KG1 (cell line): ENCODE data around the gene CPLX4.

Source experiments
- DNase-seq: peaks from one replicate; lab custom pipeline; 2025; lab: John Stamatoyannopoulos, UW

Gene CPLX4

DNA sequence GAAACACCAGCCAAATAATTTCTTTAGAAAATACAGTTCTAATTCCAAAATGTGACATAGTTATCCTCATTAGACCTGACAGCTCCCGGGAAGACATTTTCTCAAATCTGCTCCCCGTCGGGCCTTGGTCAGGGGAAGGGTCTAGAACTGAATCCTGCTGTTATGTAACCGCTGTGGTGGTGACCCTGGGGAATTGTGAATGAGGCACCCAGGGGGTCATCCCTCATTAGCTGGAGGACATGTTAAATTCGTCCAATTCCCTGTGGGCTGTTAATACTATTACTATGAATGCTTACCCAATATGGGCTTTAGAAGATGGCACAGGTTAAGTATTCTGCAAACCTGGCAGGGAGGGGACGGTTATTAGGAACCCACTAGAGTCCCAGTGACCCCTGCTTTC, 11.8 kb downstream of the CPLX4 start:
- no peak for DNase-seq

DNA sequence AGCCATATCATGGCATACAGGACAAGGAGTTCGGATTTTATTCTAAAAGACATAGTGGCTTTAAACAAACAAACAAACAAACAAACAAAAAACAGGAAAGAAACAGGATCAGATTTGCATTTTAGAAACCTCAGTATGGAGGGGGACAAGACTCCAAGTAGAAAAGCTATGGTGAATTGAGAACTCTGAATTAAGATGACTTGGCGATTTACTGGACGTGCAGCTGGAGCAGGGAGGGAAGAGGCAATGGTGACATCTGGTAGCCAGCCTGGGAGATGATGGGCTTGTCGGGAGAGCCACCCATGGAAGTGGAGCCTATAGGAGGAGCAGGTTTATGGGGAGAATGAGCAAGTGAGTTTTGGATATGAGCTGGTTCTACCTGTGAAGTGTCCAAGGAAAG, 13.2 kb downstream of the CPLX4 start:
- no peak for DNase-seq

GRCh38 chr18:59303656-59304195, 14.7 kb downstream of the CPLX4 start:
- DNase-seq: no peak

DNA sequence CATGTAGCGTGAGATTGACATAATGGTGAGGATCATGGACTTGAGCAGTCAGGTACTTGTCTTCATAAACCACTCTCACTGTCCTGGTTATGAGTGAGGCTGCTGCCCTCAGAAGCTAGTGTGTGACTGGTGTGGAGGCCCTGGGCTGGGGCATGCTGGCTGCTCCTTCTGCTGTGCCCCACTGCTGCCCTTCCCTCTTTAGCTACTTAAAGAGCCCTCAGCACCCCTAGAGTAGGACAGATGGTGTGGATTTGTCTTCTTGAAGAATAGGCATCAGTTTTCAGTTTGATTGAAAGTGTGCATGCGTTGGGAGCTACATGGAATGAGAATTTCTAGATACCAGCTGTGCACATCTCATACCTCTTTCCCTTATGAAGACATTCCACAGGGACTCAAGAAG, 15.4 kb downstream of the CPLX4 start:
- no peak for DNase-seq

DNA sequence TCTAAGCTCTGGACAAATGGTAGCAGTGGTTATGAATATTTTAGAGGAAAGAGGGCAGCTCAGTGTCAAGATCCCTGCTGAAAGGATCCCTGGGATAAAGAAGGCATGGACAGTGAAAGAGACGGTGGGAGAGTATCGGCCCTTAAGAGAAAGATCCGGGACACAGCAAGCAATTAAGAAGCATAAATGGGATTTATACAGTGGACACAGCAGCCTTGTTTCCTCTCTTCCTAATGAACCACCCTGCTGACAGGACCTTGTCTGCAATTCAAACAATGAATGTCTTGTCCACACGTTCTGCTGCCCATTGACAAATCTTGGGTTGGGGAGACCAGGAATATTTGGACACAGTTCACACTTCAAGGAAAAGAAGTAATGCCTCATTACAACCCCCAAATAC, 16.5 kb downstream of the CPLX4 start:
- DNase-seq: no peak

DNA sequence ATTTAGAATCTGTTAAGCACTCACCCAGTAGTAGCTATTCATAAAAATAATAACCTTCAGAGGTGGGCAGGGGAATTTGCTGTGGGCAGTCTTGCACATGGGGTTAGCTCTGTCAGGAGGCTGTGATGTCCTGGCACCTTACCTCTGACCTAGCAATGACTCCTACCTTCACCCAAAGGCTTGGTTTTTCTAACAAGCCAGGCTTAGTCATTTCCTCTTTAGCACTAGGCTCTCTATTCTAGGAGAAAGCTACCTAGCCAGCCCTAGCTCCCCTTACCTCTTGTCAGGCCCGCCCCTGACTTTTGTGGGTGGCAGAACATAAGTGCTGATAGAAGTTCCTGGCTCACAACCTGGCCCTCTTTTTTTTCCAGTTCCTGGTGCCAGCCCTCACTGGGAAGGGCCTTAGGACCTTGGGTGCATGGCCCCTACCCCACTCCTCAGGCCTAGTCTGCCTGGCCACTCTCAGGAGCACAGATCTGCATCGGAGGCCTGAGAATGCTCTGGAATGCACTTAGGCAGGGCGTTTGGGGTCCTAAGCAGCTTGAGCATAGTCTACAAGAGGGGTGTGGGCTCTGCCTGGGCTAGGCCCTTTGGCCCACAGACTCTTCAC, 17.7 kb downstream of the CPLX4 start:
- DNase-seq: no peak

DNA sequence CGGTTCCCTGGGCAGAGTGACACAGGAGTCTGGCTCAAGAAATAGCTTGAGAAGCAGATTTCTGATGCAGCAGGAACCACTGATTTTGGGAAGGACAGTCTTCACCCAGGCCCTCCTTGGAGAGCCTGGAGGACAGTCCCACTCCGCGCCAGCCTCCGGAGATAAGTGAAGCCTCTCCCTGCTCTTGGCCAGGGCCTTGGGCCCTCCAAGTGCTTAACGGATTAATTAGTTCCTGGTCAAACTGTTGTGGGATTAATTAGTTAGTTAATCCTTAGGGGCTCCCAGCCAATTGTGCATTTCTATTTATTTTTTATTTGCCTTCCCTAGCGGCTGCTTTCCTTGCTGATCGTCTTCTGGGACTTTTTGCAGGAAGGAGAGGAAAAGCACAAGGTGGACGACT, 19.6 kb downstream of the CPLX4 start:
- DNase-seq: no peak

GRCh38 chr18:59293317-59293716, 25.1 kb downstream of the CPLX4 start:
- DNase-seq: no peak

- no peak for DNase-seq
Measured at GRCh38 chr18:59286341-59286740, 32.1 kb downstream of the CPLX4 start.

GRCh38 chr18:59282341-59282740, 36.1 kb downstream of the CPLX4 start:
- DNase-seq: no peak

GRCh38 chr18:59279722-59280121, 38.7 kb downstream of the CPLX4 start:
- no peak for DNase-seq

GRCh38 chr18:59279193-59279592, 39.3 kb downstream of the CPLX4 start:
- no peak for DNase-seq

DNA sequence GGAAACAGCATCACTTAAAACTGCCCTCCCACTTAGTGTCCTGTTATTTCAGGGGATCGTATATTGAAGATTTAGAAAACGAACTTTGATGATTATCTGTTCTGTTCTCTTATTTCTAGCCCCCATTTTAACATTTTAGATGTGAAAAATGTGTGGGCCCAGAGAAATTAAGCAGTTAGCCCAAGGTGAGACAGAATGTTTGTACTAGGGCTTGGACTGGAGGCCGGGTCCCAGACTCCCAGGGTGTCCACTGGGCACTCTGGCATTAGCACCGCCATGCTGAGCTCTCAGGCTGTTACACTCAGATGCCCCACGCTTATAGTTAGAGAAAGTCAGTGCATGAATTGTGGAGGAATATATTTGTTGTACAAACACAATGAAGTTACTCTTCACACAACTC, 39.7 kb downstream of the CPLX4 start:
- no peak for DNase-seq

DNA sequence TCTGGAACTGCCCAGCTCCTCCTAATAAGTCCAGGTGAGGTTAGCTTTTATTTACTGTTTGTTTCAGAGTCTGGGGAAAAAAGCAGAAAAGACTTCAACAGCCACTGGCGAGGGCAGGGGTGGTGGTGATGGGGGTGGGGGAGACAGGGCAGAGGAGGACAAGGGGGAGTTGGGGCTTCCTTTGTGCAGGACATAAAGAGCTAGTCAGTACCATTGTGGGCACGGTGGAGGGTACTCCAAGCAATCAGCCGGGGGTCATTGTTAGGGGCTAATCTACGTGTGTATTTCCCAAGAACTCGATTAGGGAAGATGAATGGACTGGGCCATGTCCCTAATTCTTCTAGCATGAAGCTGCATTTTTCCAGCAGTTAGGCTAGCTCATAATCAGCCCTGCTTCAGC, 42.4 kb downstream of the CPLX4 start:
- no peak for DNase-seq

- no peak for DNase-seq
Measured at GRCh38 chr18:59275406-59275949, 43.0 kb downstream of the CPLX4 start.

DNA sequence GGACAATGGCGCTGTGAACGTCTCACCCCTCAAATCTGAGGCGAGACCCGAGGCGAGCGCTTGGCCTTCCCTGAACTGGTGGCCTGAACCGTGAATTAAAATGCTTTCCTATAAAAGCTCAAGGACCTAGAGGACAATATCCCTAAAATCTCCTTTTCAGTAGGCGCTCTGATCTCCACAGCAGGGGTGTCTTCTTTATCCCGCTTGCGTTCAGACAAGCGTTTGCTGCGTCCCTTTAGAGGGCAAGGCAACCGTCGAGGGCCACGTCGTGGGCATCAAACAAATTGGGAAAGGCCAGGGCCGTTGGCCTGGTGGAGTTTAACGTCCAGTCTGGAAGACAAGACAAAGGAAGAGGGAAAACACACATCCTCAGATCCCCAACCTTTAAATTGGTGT, 43.9 kb downstream of the CPLX4 start:
- no peak for DNase-seq

DNA sequence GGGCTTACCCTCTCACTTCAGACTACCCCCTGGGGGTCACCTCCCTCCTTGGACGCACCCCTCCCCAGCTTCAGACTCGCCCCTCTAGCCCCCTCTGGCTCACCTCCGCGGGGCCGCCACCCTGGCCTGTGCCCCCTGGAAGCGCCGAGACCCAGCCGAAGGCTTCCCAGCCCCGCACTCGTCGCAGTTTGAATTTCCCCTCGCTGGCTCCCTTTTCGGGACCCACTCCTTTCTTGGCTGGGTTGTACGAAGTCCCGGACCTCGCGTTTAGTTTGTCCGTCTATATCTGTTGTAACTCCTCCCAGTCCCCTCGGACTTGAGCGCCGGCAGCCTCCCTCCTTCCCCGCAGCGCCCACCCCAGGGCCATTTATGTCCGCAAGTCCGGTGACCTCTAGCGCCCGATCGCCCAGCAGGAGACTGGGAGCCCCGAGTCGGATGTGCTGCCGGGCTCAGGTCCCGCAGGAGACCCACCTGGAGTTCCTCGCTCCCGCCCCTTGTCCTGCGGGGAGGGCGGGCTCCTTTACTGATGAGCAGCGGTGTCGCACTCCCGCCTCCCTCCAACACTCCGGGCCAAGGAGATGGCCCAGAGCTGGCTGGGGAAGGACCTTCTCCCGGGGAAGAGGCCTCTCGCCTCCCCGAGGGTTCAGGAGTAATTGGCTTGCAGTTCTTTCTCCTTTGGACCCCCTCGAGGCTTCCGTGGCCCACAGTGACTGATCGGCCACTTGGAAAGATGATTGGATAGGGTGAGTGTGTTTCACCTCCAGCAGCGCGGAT, 44.5 kb downstream of the CPLX4 start:
- no peak for DNase-seq

GRCh38 chr18:59272891-59273758, 45.3 kb downstream of the CPLX4 start, which contains the start of gene RAX:
Gene RAX, minus strand, starts transcription at chr18:59273454. Its CDS starts 248 bp downstream, at chr18:59273206.
- no peak for DNase-seq

DNA sequence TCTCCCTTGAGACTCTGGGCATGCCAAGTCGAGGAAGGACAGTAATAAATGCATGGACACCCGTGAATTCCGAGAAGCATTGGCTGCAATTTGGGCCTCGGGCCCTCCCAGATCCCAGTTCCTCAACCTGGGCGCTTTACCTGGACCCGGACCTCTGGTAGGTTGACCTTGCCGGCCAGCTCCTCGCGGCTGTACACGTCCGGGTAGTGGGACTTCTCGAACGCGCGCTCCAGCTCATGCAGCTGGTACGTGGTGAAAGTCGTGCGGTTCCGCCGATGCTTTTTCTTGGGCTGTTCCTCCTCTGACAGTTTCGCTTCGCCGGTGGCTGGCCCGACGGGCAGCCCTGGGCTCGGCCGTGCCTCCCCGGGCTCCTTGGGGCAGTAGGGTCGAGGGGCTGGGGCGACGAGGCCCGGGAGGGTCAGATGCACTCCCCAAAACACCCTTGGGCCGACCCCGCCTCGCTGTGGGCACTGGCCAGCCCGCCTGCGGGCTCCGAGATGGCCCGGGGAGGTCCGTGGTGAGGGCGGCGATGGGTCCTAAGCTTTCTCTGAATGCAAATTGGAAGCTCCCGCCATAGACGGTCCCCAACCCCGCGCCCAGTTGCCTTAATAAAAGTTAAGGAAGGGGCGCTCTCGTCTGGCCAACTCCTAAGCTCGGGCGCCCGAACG, 46.1 kb downstream of the CPLX4 start:
- no peak for DNase-seq

GRCh38 chr18:59271606-59272220, 46.7 kb downstream of the CPLX4 start:
- no peak for DNase-seq

- DNase-seq: no peak
Measured at GRCh38 chr18:59270689-59271257, 47.7 kb downstream of the CPLX4 start.
